GM12892 (cell line): ENCODE results near the gene PI3.

Experiments used
- DNase-seq: peaks from one replicate; pipeline ENCODE4 v3.0.0; 2011; ENCODE audit not compliant: insufficient read length
- FAIRE-seq: peaks from 2 replicates; lab custom pipeline; 2011; peaks lifted over from hg19 to GRCh38; lab: Jason Lieb, UNC
- POLR2A ChIP-seq: IDR thresholded peaks from 2 replicates; pipeline ENCODE4 v1.6.1; 2011; ENCODE audit warnings: low read depth, low read length, control low read depth
- POLR2AphosphoS5 ChIP-seq: IDR thresholded peaks from 2 replicates; pipeline ENCODE4 v1.6.1; 2011; ENCODE audit warnings: low read depth, low read length, control low read depth
- TAF1 ChIP-seq: IDR thresholded peaks from 2 replicates; pipeline ENCODE4 v1.6.1; 2011; ENCODE audit warnings: low read depth, mild to moderate bottlenecking, control low read depth, low read length, borderline replicate concordance

Gene PI3

DNA sequence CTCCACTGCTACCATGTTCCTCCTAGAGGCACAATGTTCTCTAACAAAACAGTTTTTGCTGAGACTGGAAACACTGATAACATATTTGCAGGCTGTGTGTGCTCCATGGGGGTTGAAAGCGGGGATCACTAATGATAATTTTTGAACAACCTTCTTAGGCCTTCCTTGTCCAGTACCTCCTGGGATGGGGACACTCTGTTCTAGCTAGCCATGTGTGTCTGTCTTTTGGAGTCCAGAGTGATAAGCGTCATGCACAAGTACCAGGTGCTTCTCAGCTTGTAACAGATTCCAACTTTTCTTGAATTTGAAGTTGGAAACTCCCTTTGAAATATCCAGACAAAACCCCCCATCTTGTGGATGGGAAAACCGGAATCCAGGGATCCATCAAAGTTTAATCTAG, 15.2 kb downstream of the PI3 start:
- TF ChIP-seq POLR2A, result no peak
- no peak for TF ChIP-seq TAF1
- TF ChIP-seq POLR2AphosphoS5, result no peak
- no peak for FAIRE-seq
- no peak for DNase-seq

DNA sequence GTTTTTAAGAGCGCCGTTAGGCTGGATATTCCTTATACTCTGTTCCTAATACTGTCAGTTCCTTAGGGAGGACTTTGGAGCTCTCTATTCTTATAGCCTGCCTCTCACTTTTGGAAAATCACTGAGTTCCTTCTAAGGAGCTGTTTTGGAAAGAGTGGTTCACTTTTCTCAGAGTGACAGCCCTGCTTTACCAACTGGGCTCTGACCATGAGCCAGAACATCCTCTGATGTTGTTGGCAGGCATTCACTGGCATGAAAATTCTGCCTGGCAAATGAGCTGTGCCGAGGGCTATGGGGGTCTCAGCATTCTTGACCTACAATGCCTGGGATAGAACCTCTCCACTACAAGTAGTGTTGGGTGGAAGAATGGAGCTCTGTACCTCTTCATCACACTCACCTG, 17.2 kb downstream of the PI3 start:
- no peak for FAIRE-seq
- TF ChIP-seq TAF1 (no peak), POLR2A (no peak), POLR2AphosphoS5 (no peak)

DNA sequence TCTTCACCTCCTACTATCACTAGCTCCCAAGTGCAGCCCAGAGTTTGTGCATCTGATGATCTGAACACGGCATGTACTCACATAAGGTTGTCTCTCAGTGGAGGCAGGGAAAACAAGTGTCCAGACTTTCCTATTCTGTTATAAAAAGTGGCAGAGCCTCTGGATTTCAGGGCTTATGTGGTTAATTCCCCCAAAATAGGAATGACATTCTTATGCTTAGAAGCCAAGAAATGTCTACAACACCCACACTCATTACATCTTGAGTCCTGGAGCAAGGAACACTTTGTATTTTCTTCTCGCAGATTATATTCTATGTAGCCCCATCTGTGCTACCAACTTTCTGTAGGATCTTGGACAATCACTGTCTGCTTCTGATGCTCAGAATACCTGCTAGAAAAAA, 18.6 kb downstream of the PI3 start:
- FAIRE-seq, result no peak
- no peak for TF ChIP-seq TAF1
- TF ChIP-seq POLR2AphosphoS5, result no peak
- TF ChIP-seq POLR2A, result no peak

More for the DNA sequence above, 17.2 kb downstream of the PI3 start:
- no peak for DNase-seq

DNA sequence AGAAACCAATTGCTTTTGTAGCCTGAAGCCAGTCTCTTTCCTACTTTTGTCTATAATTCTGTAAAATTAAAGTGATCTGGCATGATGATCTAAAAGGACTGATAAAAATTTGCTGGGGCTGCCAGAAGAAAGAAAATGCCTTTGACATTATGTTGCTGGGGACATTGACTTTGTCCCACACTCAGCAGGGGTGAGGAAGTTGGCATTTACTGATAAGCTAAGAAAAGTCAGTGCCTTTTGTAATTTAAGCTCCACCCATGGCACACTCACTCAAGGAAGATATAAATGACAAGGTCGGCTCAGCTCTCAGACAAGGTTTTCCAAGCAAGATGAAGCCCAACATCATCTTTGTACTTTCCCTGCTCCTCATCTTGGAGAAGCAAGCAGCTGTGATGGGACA, 32.0 kb downstream of the PI3 start, which contains the start of gene SEMG1:
TSS of gene SEMG1 (plus strand) at position 309 of the 400 bp plus-strand sequence. CDS start at position 330, 21 bp downstream.
- TF ChIP-seq TAF1, result no peak
- TF ChIP-seq POLR2A, result no peak
- no peak for TF ChIP-seq POLR2AphosphoS5
- FAIRE-seq, result no peak
- DNase-seq, result no peak

More for the DNA sequence above, 18.6 kb downstream of the PI3 start:
- DNase-seq, result no peak

DNA sequence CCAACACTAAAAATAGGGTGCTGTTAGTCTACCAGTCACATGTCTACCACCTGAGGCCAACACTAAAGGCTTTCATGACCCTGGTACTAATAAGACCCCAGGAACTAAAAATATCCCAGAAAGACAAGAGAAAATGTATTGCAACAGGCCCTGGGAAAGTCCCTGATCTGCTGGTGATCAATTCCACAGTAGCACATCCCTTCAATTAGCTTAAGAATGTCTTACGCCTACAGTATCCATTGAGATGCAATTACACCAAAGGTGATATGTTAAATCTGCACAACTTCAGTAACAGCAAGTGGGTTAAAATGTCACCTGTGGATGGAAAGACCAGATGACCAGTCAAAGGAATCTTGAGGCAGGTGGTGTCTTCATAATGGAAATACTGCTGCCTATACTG, 35.2 kb downstream of the PI3 start:
- FAIRE-seq, result no peak

DNA sequence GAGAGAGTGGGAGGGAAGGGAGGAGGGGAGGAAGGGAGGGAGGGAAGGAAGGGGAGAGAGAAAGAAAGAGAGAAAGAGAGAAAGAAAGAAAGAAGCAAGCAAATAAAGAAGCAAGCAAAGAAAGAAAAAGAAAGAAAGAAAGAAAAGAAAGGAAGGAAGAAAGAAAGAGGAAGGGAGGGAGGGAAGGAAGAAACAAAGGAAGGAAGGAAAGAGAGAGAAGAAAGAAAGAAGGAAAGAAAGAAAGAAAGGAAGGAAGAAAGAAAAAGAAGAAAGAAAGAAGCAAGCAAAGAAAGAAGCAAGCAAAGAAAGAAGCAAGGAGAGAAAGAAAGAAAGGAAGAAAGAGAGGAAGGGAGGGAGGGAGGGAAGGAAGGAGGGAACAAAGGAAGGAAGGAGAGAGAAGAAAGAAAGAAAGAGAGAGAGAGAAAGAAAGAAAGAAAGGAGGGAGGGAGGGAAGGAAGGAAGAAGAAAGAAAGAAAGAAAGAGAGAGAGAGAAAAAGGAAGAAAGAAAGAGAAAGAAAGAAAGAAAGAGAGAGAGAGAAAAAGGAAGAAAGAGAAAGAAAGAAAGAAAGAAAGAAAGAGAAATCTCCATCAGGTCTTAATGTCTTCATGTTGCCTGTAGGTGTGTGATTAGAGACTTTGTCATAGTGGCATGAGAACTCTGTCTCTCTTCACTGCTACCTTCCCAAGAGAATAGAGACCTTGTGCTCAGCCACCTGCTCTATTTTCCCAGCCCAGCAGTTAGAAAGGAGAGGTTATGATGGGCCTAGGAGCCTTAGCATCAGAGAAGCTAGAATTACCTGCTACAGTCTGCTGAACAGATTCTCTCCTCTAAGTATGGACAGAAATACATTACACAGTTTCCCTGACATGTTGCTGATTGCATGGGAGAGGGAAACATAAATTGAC, 37.1 kb downstream of the PI3 start:
- TF ChIP-seq POLR2AphosphoS5 (no peak), TAF1 (no peak), POLR2A (no peak)
- FAIRE-seq, result no peak
- DNase-seq, result no peak

More for the DNA sequence above, 35.2 kb downstream of the PI3 start:
- DNase-seq, result no peak
- TF ChIP-seq POLR2A, result no peak
- TF ChIP-seq TAF1, result no peak
- TF ChIP-seq POLR2AphosphoS5, result no peak

DNA sequence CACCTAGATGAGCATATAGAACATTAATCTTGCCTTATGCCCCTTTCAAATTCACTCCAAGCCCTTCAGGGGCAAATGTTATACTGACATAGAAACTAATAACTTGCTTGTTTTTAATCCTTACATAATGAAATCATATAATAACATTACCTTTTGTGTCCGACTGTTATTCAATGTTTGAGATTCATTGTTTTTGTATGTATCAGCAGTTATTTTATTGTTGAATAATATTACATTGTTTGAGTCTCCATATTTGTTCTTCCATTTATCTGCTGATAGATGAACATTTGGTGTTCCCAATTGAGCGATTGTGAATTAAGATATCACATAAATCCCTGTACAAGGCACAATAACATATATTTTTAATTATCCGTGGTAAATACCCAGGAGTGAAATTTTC, 38.1 kb downstream of the PI3 start:
- DNase-seq (no peak), FAIRE-seq (no peak)
- TF ChIP-seq TAF1 (no peak), POLR2A (no peak), POLR2AphosphoS5 (no peak)

DNA sequence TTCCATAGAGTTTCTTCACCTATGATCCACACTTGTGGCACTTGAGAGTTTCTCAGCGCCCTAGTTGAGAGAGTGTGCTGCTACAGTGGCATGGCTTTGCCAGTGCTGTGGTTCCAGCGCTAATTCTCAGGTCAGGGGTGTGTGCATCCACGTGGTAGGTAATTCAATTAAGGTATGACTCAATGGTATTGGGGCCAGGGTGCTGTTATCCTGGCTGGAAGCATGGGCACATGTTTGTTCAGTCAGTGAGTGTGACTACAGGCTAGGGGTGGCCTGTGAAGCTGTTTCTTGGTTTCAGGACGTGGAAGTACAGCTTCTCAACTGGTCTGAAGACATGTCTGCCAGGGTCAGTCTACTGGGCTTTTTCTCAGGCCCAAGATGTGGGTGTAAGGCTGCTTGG, 43.4 kb downstream of the PI3 start:
- no peak for DNase-seq
- no peak for TF ChIP-seq TAF1
- TF ChIP-seq POLR2A, result no peak
- no peak for TF ChIP-seq POLR2AphosphoS5
- no peak for FAIRE-seq

DNA sequence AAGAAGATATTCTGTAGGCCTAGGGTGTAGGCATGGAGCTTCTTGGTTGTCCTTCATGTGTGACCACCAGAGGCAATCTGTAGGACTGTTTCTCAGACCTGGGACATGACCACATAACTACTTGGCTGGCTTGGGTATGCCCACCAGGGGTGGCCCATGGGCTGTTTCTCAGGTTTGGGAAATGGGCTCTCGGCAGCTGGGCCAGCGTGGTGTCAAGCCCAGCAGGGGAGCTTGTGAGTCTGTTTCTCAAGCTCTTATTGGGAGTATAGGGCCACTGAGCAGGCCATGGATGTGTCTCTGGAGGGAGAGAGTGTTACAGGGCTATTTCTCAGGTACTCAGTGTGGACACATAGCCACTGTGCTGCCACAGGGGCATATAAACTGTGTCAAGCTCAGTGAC, 43.9 kb downstream of the PI3 start:
- DNase-seq (no peak), FAIRE-seq (no peak)
- no peak for TF ChIP-seq TAF1
- no peak for TF ChIP-seq POLR2A
- TF ChIP-seq POLR2AphosphoS5, result no peak

DNA sequence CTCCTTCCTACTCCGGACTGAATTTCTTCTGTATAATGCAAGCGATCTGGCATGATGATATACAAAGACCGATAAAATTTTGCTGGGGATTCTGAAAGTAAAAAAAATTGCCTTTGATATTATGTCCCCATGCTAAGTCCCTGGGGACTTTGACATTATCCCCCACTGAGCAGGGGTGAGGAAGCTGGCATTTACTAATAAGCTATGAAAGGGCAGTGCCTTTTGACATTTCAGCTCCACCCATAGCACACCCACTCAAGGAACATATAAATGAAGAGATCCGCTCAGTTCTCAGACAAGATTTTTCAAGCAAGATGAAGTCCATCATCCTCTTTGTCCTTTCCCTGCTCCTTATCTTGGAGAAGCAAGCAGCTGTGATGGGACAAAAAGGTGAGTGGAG, 46.4 kb downstream of the PI3 start, which contains the start of gene SEMG2:
TSS of gene SEMG2 (plus strand) at position 298 of the 400 bp plus-strand sequence. CDS start at position 315, 17 bp downstream.
- no peak for TF ChIP-seq POLR2AphosphoS5
- TF ChIP-seq POLR2A, result no peak
- no peak for TF ChIP-seq TAF1
- DNase-seq (no peak), FAIRE-seq (no peak)

DNA sequence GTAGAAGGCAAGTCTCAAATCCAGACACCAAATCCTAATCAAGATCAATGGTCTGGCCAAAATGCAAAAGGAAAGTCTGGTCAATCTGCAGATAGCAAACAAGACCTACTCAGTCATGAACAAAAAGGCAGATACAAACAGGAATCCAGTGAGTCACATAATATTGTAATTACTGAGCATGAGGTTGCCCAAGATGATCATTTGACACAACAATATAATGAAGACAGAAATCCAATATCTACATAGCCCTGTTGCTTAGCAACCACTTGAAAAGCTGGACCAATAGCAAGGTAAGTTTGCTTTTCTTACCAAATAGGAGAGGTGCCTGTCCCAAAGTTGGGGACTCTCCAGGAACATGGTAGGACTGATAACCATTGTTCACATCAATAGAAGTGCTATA, 48.4 kb downstream of the PI3 start:
- no peak for TF ChIP-seq TAF1
- TF ChIP-seq POLR2AphosphoS5, result no peak
- TF ChIP-seq POLR2A, result no peak
- DNase-seq (no peak), FAIRE-seq (no peak)
